CD4-positive, alpha-beta T cell treated with Interferon alpha-2 for 1 hour (primary cell): ENCODE results near the gene ALPI.

Source experiments
- DNase-seq, 2 donors: peaks; one replicate each; pipeline ENCODE4 v3.0.0-alpha.2; 2020 to 2022

Gene ALPI

GRCh38 chr2:232464544-232464885, 8.6 kb downstream of the ALPI start:
- no peak for DNase-seq

GRCh38 chr2:232465061-232465460, 9.1 kb downstream of the ALPI start:
- DNase-seq, result no peak

GRCh38 chr2:232466221-232466620, 10.3 kb downstream of the ALPI start:
- DNase-seq, result no peak

GRCh38 chr2:232473467-232473890, 17.5 kb downstream of the ALPI start:
- DNase-seq, result no peak

- no peak for DNase-seq
These were observed 20.1 kb downstream of the ALPI start for GRCh38 chr2:232476045-232476444.

GRCh38 chr2:232476791-232477190, 20.8 kb downstream of the ALPI start:
- no peak for DNase-seq

- no peak for DNase-seq
These were observed 22.0 kb downstream of the ALPI start for GRCh38 chr2:232477751-232478510.

GRCh38 chr2:232478571-232479340, 22.8 kb downstream of the ALPI start:
- no peak for DNase-seq

- DNase-seq, result no peak
These were observed 23.6 kb downstream of the ALPI start for GRCh38 chr2:232479341-232480200.

GRCh38 chr2:232480201-232481190, 24.5 kb downstream of the ALPI start:
- no peak for DNase-seq

- DNase-seq, result no peak
These were observed 25.6 kb downstream of the ALPI start for GRCh38 chr2:232481322-232482140.

- DNase-seq, result no peak
These were observed 26.6 kb downstream of the ALPI start for GRCh38 chr2:232482301-232483238.

GRCh38 chr2:232483311-232483922, 27.5 kb downstream of the ALPI start:
- no peak for DNase-seq

GRCh38 chr2:232483923-232484627, 28.1 kb downstream of the ALPI start:
- DNase-seq, result no peak

- DNase-seq, result no peak
These were observed 28.8 kb downstream of the ALPI start for GRCh38 chr2:232484628-232485347.

- DNase-seq, result no peak
These were observed 29.4 kb downstream of the ALPI start for GRCh38 chr2:232485348-232485756.

GRCh38 chr2:232485757-232486557, 30.0 kb downstream of the ALPI start:
- DNase-seq, result no peak
